Measurements from ENCODE around the gene RNF225. TPM values are rescaled to one million over a fixed set of nuclear protein-coding genes. Genes with fewer than 3 reads are reported as not detected.
"Not testable (repeated sequence)": the region's sequence is repeated elsewhere in the genome, so short reads cannot be mapped to it uniquely, and the experiment has no call there.

The RNF225 gene
- total RNA-seq, 2 donors from 2014 or later = not detected

DNA sequence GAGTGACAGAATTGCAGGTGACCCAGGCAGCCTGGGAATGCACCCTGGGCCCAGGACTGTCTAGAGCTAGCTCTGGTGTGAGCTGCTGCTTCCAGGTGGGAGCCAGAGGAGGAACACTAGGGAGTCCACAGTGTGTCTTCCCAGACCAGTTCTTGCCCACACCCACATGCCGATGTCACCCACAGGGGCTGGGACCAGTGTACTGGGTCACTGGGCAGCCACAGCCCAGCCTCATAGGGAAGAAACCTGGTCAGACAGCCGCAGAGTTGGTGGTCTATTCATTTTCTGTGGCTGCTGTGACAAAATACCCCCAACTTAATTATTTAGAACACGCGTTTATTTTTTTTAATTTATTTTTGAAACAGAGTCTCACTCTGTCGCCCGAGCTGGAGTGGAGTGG, 3.1 kb downstream of the RNF225 start:
- Histone ChIP-seq H3K4me1 (ENCODE audit: control insufficient read depth in 1 of 2, low read depth in 2 of 2) (peaks cover 7 to 15% of the 10 kb centered on the region in 2 donors), H3K4me3 (no peak overlapping the region), H3K9me3 (no peaks in the 10 kb centered on the region), H3K27ac (no peak overlapping the region), H3K36me3 (peaks cover 11% of the 10 kb centered on the region), H3K27me3 (replicated peaks; ENCODE audit: insufficient read depth) (no peaks in the 10 kb centered on the region)
- ATAC-seq (ENCODE audit: insufficient number of reproducible peaks, low FRiP score, low read depth) (no peak), DNase-seq (ENCODE audit: low spot score) (no peak)
- TF ChIP-seq, protein P1, sequence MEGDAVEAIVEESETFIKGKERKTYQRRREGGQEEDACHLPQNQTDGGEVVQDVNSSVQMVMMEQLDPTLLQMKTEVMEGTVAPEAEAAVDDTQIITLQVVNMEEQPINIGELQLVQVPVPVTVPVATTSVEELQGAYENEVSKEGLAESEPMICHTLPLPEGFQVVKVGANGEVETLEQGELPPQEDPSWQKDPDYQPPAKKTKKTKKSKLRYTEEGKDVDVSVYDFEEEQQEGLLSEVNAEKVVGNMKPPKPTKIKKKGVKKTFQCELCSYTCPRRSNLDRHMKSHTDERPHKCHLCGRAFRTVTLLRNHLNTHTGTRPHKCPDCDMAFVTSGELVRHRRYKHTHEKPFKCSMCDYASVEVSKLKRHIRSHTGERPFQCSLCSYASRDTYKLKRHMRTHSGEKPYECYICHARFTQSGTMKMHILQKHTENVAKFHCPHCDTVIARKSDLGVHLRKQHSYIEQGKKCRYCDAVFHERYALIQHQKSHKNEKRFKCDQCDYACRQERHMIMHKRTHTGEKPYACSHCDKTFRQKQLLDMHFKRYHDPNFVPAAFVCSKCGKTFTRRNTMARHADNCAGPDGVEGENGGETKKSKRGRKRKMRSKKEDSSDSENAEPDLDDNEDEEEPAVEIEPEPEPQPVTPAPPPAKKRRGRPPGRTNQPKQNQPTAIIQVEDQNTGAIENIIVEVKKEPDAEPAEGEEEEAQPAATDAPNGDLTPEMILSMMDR (IDR thresholded peaks at IDR 0.05) = no peak

DNA sequence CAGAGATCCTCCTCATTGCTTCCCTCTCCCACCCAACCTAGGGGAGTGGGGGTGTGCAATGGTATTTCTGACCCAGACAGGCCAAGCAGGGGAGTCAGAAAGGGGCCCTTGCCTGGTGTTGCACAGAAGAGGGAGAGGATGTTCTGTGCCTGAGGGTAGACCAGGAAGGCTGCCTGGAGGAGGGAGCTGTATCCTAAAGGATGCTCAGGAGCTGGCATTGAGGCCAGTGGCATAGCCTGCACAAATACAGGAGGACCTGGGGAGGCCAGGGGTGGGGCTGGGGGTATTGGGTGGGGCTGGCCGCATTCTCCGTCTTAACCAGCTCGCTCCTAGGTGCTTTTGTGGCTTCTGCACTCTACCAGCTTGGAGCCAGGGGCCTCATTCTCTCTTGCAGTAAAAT, 4.4 kb downstream of the RNF225 start:
- no peak overlapping the region for H3K4me3 ChIP-seq
- H3K27ac ChIP-seq = no peak overlapping the region
- H3K4me1 ChIP-seq (ENCODE audit: control insufficient read depth in 1 of 2, low read depth in 2 of 2) = peaks cover 7 to 15% of the 10 kb centered on the region in 2 donors
- TF ChIP-seq, protein P1 (IDR thresholded peaks at IDR 0.05) = no peak
- ATAC-seq (ENCODE audit: insufficient number of reproducible peaks, low FRiP score, low read depth) = no peak
- no peaks in the 10 kb centered on the region for H3K36me3 ChIP-seq
- no peak for DNase-seq (ENCODE audit: low spot score)
- H3K27me3 ChIP-seq (replicated peaks; ENCODE audit: insufficient read depth) = no peaks in the 10 kb centered on the region
- H3K9me3 ChIP-seq = no peaks in the 10 kb centered on the region

DNA sequence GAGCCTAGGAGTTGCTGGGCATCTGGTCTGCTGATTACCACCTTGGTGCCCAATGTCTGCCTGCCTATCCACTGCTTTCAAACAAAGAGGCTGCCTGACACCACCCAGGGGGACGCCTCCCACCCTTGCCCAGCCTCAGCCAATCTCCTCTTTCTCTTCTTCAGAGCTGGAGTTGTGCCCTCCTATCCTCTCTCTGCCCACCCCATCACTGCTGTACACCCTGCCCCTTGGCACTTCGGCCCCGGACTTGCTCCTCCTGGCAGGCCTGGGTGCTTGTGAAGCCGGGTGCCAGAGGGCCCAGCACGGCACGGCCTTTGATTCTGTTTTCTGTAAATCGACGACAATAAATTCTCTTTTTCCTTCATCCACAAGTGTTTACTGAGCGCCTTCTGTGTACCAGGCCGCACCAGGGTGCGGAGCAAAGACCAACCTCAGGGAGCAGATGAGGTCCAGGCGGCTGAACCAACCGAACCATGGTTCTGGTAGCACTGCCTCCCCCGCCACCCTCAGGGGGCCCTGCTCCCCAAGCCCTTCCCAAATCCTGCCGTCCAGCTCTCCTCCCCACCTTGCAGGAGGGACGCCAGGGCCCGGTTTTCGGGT, 5.0 kb downstream of the RNF225 start:
- no peak overlapping the region for H3K27ac ChIP-seq

DNA sequence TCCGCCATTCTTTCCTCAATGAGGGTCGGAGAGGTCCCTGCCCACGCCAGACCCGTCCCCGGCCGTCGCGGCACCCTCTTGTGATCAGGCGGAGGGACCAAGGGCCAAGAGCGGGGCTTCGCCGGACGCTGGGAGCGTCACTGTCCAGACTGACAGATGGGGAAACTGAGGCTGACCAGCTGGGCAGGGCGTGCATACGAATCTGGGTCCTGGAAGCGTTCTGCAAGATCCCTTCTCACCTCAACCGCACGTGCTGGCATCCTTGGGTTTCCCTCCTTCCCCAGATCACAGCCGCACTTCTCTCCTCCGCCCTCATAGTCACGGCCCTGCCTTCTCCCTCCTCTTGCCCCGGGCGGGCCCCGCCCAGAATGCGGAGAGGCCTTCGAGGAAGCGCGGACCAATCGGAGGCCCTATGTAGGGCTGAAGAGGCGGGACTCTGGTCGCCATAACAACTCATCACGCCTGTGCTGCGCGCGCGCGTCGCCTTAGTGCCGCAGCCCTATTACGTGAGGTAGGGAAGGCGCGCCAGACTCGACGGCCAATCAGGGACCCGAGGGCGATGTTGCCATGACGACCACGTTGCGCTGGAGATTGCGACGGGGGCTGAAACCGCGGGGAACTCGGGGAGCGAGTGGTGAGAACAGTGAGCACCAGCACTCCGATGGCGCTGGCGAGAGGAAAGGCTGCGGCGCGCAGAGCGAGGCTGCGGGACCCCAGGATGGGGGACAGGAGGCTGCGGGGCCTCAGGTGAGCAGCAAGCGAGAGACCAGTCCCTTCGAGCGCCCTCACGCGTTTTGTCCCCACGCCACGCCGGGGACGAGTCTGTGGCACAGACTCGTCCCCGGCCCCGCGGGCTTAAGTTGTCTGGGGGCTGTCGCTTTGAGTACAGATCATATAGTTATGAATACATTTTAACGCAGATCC, 5.7 kb downstream of the RNF225 start:
- TF ChIP-seq, protein P1 (IDR thresholded peaks at IDR 0.05) = no peak
- Histone ChIP-seq H3K27ac (peak overlapping the region in 1 of 2 donors; percentile 41), H3K9me3 (no peaks in the 10 kb centered on the region), H3K36me3 (no peaks in the 10 kb centered on the region), H3K27me3 (replicated peaks; ENCODE audit: insufficient read depth) (no peaks in the 10 kb centered on the region), H3K4me3 (peak overlapping the region; percentile 76), H3K4me1 (ENCODE audit: control insufficient read depth in 1 of 2, low read depth in 2 of 2) (peaks cover 7 to 15% of the 10 kb centered on the region in 2 donors)
- DNase-seq (ENCODE audit: low spot score) (peak; percentile 97), ATAC-seq (ENCODE audit: insufficient number of reproducible peaks, low FRiP score, low read depth) (peak; percentile 99)

More for the DNA sequence above, 5.0 kb downstream of the RNF225 start:
- TF ChIP-seq, protein P1 (IDR thresholded peaks at IDR 0.05) = no peak
- no peaks in the 10 kb centered on the region for H3K9me3 ChIP-seq
- DNase-seq (ENCODE audit: low spot score) (no peak), ATAC-seq (ENCODE audit: insufficient number of reproducible peaks, low FRiP score, low read depth) (no peak)
- peak overlapping the region; percentile 76 for H3K4me3 ChIP-seq
- H3K36me3 ChIP-seq = no peaks in the 10 kb centered on the region
- no peaks in the 10 kb centered on the region for H3K27me3 ChIP-seq (replicated peaks; ENCODE audit: insufficient read depth)
- peaks cover 7 to 15% of the 10 kb centered on the region in 2 donors for H3K4me1 ChIP-seq (ENCODE audit: control insufficient read depth in 1 of 2, low read depth in 2 of 2)

DNA sequence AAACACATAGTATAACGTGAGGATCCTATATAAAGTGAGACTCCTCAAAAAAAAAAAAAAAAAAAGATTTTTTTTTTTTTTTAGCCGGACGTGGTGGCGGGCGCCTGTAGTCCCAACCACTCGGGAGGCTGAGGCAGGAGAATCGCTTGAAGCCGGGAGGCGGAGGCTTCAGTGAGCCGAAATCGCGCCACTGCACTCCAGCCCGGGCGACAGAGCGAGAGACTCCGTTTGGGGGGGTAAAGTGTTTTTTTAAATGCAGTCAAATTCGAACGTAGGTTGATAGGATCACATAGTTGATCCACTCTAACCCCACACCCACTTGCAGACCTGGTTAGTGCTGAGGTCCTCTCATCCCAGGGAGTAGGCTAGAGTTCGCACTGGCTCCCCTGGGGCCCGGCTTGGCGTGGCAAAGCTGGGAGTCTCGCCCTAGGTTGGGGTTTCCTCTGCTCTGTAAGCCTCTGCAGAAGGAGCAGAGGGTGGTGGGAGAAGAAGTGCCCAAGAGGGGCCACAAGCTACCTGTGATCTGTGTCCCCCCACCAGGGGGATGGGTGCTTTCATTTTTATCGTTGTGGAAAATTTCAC, 6.5 kb downstream of the RNF225 start:
- no peak overlapping the region for H3K27ac ChIP-seq
- no peak for ATAC-seq (ENCODE audit: insufficient number of reproducible peaks, low FRiP score, low read depth)

DNA sequence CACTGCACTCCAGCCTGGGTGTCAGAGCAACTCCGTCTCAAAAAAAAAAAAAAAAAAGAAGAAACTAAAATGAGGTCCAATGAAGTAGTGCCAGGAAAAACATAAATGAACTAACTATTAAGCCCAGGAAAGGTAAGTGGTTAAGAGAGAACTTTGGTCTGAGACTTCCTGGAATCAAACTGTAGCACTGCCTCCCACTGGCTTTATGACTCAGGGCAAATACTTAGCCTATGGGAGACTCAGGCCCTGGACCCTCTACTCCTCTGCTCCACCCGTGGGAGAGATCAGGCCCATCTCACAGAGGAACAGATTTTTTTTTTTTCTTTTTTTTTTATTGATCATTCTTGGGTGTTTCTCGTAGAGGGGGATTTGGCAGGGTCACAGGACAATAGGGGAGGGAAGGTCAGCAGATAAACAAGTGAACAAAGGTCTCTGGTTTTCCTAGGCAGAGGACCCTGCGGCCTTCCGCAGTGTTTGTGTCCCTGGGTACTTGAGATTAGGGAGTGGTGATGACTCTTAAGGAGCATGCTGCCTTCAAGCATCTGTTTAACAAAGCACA, 8.5 kb downstream of the RNF225 start:
- H3K27me3 ChIP-seq (replicated peaks; ENCODE audit: insufficient read depth); H3K9me3 ChIP-seq; DNase-seq (ENCODE audit: low spot score): not testable (repeated sequence)

More for the DNA sequence above, 6.5 kb downstream of the RNF225 start:
- Histone ChIP-seq H3K27me3 (replicated peaks; ENCODE audit: insufficient read depth) (no peaks in the 10 kb centered on the region), H3K36me3 (no peaks in the 10 kb centered on the region), H3K4me3 (peak overlapping the region; percentile 76), H3K9me3 (no peaks in the 10 kb centered on the region), H3K4me1 (ENCODE audit: control insufficient read depth in 1 of 2, low read depth in 2 of 2) (peaks cover 7 to 16% of the 10 kb centered on the region in 2 donors)
- no peak for DNase-seq (ENCODE audit: low spot score)
- TF ChIP-seq, protein P1 (IDR thresholded peaks at IDR 0.05) = no peak

More for the DNA sequence above, 8.5 kb downstream of the RNF225 start:
- not testable (repeated sequence) for H3K27ac ChIP-seq; ATAC-seq (ENCODE audit: insufficient number of reproducible peaks, low FRiP score, low read depth); H3K4me3 ChIP-seq; H3K36me3 ChIP-seq
- H3K4me1 ChIP-seq (ENCODE audit: control insufficient read depth in 1 of 2, low read depth in 2 of 2) = peaks cover 13 to 28% of the 10 kb centered on the region in 2 donors

Measured in thoracic aorta (tissue), 2 donors.